ENCODE data around the gene ZBTB26. TPM values are rescaled to one million over a fixed set of nuclear protein-coding genes. Genes with fewer than 3 reads are reported as not detected.
"Not testable (repeated sequence)": the region's sequence is repeated elsewhere in the genome, so short reads cannot be mapped to it uniquely, and the experiment has no call there.

Gene ZBTB26
- total RNA-seq, 3 donors from 2014 or later, result 6.7 to 12.0 (median 7.2) TPM

- no peak for DNase-seq (ENCODE audit: low spot score in 2 of 2)
- H3K36me3 ChIP-seq, result peaks cover 9% of the 10 kb centered on the region
- H3K27ac ChIP-seq, result no peak overlapping the region
- no peaks in the 10 kb centered on the region for H3K27me3 ChIP-seq
- no peak overlapping the region for H3K4me3 ChIP-seq
- no peaks in the 10 kb centered on the region for H3K4me1 ChIP-seq
- intact Hi-C loops (cut with DNase I; ENCODE audit: low total_unique reads), result no loop called here
- no peak for TF ChIP-seq POLR2A (IDR thresholded peaks at IDR 0.05)
- TF ChIP-seq, protein P1, sequence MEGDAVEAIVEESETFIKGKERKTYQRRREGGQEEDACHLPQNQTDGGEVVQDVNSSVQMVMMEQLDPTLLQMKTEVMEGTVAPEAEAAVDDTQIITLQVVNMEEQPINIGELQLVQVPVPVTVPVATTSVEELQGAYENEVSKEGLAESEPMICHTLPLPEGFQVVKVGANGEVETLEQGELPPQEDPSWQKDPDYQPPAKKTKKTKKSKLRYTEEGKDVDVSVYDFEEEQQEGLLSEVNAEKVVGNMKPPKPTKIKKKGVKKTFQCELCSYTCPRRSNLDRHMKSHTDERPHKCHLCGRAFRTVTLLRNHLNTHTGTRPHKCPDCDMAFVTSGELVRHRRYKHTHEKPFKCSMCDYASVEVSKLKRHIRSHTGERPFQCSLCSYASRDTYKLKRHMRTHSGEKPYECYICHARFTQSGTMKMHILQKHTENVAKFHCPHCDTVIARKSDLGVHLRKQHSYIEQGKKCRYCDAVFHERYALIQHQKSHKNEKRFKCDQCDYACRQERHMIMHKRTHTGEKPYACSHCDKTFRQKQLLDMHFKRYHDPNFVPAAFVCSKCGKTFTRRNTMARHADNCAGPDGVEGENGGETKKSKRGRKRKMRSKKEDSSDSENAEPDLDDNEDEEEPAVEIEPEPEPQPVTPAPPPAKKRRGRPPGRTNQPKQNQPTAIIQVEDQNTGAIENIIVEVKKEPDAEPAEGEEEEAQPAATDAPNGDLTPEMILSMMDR (IDR thresholded peaks at IDR 0.05), result no peak
- TF ChIP-seq POLR2AphosphoS5 (IDR thresholded peaks at IDR 0.05), result no peak
- no peaks in the 10 kb centered on the region for H3K9me3 ChIP-seq
These were observed 42.8 kb downstream of the ZBTB26 start for GRCh38 chr9:122888480-122888879.

DNA sequence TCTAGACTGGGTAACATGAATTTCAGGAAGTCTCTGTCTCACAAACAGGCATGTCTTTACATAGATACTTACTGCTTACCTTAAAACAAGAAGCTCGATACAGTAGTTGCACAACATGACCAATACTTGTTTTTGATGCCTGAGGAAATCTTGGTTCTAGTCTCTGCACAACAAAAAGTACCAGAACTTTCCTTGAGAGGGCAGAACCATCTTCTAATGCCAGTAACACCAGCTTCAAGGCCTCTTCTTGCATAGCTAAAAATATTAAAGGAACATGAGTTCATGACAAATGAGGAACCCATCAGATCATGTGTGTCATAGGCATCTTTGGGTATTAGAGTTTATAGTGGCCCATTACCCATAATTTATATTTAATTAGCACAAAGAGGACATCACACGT is 48.2 kb downstream of the ZBTB26 start:
- Histone ChIP-seq H3K9me3 (no peaks in the 10 kb centered on the region), H3K27ac (no peak overlapping the region), H3K36me3 (peaks cover 9% of the 10 kb centered on the region), H3K4me1 (no peaks in the 10 kb centered on the region), H3K27me3 (no peaks in the 10 kb centered on the region), H3K4me3 (no peak overlapping the region)
- DNase-seq (ENCODE audit: low spot score in 2 of 2), result no peak
- intact Hi-C loops (cut with DNase I; ENCODE audit: low total_unique reads), result no loop called here
- TF ChIP-seq POLR2A (IDR thresholded peaks at IDR 0.05), result no peak
- no peak for TF ChIP-seq POLR2AphosphoS5 (IDR thresholded peaks at IDR 0.05)
- TF ChIP-seq, protein P1 (IDR thresholded peaks at IDR 0.05), result no peak

DNA sequence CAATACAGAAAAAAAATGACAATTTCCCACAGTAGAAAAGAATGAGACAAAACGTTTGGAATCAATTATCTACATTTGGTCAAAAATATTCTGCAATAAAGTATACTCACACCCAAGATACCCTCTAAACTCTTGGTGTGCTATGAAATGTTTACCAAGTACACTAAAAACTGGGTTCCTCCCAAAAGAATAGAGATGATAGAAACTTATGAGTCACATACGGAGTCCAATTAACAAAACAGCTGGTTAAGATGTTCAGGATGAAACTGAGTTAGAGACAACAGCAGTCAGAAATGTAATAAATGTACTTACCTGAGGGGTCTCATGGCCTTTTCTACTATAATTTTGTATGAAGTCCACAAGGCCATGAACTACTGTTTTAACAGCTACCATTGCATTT is 51.9 kb downstream of the ZBTB26 start:
- no peak for DNase-seq (ENCODE audit: low spot score in 2 of 2)

GRCh38 chr9:122875523-122875922 is 55.8 kb downstream of the ZBTB26 start:
- Histone ChIP-seq H3K9me3 (no peaks in the 10 kb centered on the region), H3K36me3 (peaks cover 19% of the 10 kb centered on the region), H3K4me3 (no peak overlapping the region), H3K4me1 (no peaks in the 10 kb centered on the region), H3K27ac (no peak overlapping the region), H3K27me3 (no peaks in the 10 kb centered on the region)
- intact Hi-C loops (cut with DNase I; ENCODE audit: low total_unique reads), result no loop called here
- TF ChIP-seq POLR2AphosphoS5 (IDR thresholded peaks at IDR 0.05), result no peak
- TF ChIP-seq POLR2A (IDR thresholded peaks at IDR 0.05), result no peak
- TF ChIP-seq, protein P1 (IDR thresholded peaks at IDR 0.05), result no peak
- no peak for DNase-seq (ENCODE audit: low spot score in 2 of 2)

More for the DNA sequence above, 51.9 kb downstream of the ZBTB26 start:
- Histone ChIP-seq H3K4me3 (no peak overlapping the region), H3K27ac (no peak overlapping the region), H3K36me3 (peaks cover 18% of the 10 kb centered on the region), H3K9me3 (no peaks in the 10 kb centered on the region), H3K4me1 (no peaks in the 10 kb centered on the region), H3K27me3 (no peaks in the 10 kb centered on the region)
- TF ChIP-seq POLR2A (IDR thresholded peaks at IDR 0.05), result no peak
- TF ChIP-seq POLR2AphosphoS5 (IDR thresholded peaks at IDR 0.05), result no peak
- TF ChIP-seq, protein P1 (IDR thresholded peaks at IDR 0.05), result no peak
- intact Hi-C loops (cut with DNase I; ENCODE audit: low total_unique reads), result no loop called here

GRCh38 chr9:122867276-122867675 is 64.0 kb downstream of the ZBTB26 start:
- DNase-seq (ENCODE audit: low spot score in 2 of 2); H3K36me3 ChIP-seq; H3K27ac ChIP-seq; H3K4me3 ChIP-seq; intact Hi-C loops (cut with DNase I; ENCODE audit: low total_unique reads); H3K4me1 ChIP-seq; H3K27me3 ChIP-seq; H3K9me3 ChIP-seq: not testable (repeated sequence)

DNA sequence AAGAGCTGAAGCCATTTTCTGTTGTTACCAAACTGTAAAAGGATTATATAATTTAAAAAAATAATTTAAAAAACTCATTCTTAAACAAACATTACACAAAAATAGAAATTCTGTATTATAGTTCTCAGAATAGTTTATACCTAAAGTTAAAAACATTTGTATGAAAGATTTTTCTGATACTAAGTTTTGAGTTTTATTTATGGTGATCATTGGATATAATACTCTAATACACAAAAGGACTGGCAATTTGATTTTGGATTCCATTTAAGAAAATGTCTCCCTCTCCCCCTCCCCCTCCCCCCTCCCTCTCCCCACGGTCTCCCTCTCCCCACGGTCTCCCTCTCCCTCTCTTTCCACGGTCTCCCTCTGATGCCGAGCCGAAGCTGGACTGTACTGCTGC is 65.2 kb downstream of the ZBTB26 start:
- Histone ChIP-seq H3K27ac (no peak overlapping the region), H3K36me3 (peaks cover 3% of the 10 kb centered on the region), H3K4me3 (no peak overlapping the region), H3K4me1 (no peaks in the 10 kb centered on the region), H3K27me3 (no peaks in the 10 kb centered on the region), H3K9me3 (no peaks in the 10 kb centered on the region)
- TF ChIP-seq POLR2AphosphoS5 (IDR thresholded peaks at IDR 0.05) (no peak), POLR2A (IDR thresholded peaks at IDR 0.05) (no peak)
- TF ChIP-seq, protein P1 (IDR thresholded peaks at IDR 0.05), result no peak
- no peak for DNase-seq (ENCODE audit: low spot score in 2 of 2)
- intact Hi-C loops (cut with DNase I; ENCODE audit: low total_unique reads), result no loop called here
